BE2C (cell line): ENCODE data around the gene ZNRF3.
A peak's percentile ranks its signal among the peaks of the same experiment; 100 is the strongest.

ENCODE experiments used
- DNase-seq: peaks from one replicate; pipeline ENCODE4 v3.0.0-alpha.2; 2020
- H3K27me3 ChIP-seq: fragments of 250-450 bp; sonication (Bioruptor Pico); 2 replicates; pipeline ENCODE4 v1.5.1; 2020; ENCODE audit warnings: mild to moderate bottlenecking
- H3K36me3 ChIP-seq: fragments of 250-450 bp; sonication (Bioruptor Pico); 2 replicates; pipeline ENCODE4 v1.5.1; 2020; ENCODE audit warnings: mild to moderate bottlenecking
- H3K4me1 ChIP-seq: fragments of 250-450 bp; sonication (Bioruptor Pico); 2 replicates; pipeline ENCODE4 v1.5.1; 2020
- H3K4me3 ChIP-seq: 2 replicates; pipeline ENCODE4 v1.5.1; 2011; ENCODE audit warnings: low read depth, low read length
- H3K9me3 ChIP-seq: fragments of 250-450 bp; sonication (Bioruptor Pico); 2 replicates; pipeline ENCODE4 v1.5.1; 2020
- CTCF ChIP-seq: IDR thresholded peaks from 2 replicates; pipeline ENCODE4 v1.5.1; 2012; ENCODE audit warnings: mild to moderate bottlenecking, low read depth, low read length

Gene ZNRF3

GRCh38 chr22:29028468-29028867 lies 145.1 kb downstream of the ZNRF3 start:
- Histone ChIP-seq H3K36me3 (no peaks in the 10 kb centered on the region; the same call in 1 of the 2 replicates), H3K9me3 (no peaks in the 10 kb centered on the region), H3K4me1 (peaks cover 25% of the 10 kb centered on the region), H3K27me3 (no peaks in the 10 kb centered on the region), H3K4me3 (no peak overlapping the region)
- TF ChIP-seq CTCF = no peak
- no peak for DNase-seq

GRCh38 chr22:29029202-29030000 lies 146.0 kb downstream of the ZNRF3 start:
- H3K9me3 ChIP-seq = no peaks in the 10 kb centered on the region
- H3K36me3 ChIP-seq = no peaks in the 10 kb centered on the region; the same call in 1 of the 2 replicates
- H3K4me3 ChIP-seq = no peak overlapping the region; the same call in 1 of the 2 replicates
- no peaks in the 10 kb centered on the region for H3K27me3 ChIP-seq
- DNase-seq = no peak
- H3K4me1 ChIP-seq = peaks cover 25% of the 10 kb centered on the region
- no peak for TF ChIP-seq CTCF

GRCh38 chr22:29030016-29030617 lies 146.7 kb downstream of the ZNRF3 start:
- Histone ChIP-seq H3K4me3 (peak overlapping the region; percentile 54), H3K4me1 (peaks cover 25% of the 10 kb centered on the region), H3K27me3 (no peaks in the 10 kb centered on the region), H3K36me3 (no peaks in the 10 kb centered on the region; the same call in 1 of the 2 replicates), H3K9me3 (no peaks in the 10 kb centered on the region)
- TF ChIP-seq CTCF = no peak
- no peak for DNase-seq

GRCh38 chr22:29030618-29031226 lies 147.3 kb downstream of the ZNRF3 start:
- peak overlapping the region; percentile 54 for H3K4me3 ChIP-seq

GRCh38 chr22:29031227-29032011 lies 148.0 kb downstream of the ZNRF3 start:
- peak; percentile 30; the same call in 1 of the 2 replicates for TF ChIP-seq CTCF
- peak overlapping the region; percentile 54 for H3K4me3 ChIP-seq
- H3K36me3 ChIP-seq = no peaks in the 10 kb centered on the region; the same call in 1 of the 2 replicates
- H3K4me1 ChIP-seq = peaks cover 25% of the 10 kb centered on the region
- DNase-seq = peak; percentile 69
- H3K27me3 ChIP-seq = no peaks in the 10 kb centered on the region
- no peaks in the 10 kb centered on the region for H3K9me3 ChIP-seq

More at GRCh38 chr22:29030618-29031226, 147.3 kb downstream of the ZNRF3 start:
- TF ChIP-seq CTCF = no peak
- H3K27me3 ChIP-seq = no peaks in the 10 kb centered on the region
- peaks cover 25% of the 10 kb centered on the region for H3K4me1 ChIP-seq
- H3K36me3 ChIP-seq = no peaks in the 10 kb centered on the region; the same call in 1 of the 2 replicates
- no peaks in the 10 kb centered on the region for H3K9me3 ChIP-seq
- DNase-seq = peak; percentile 90
